Stimulated activated CD4-positive, alpha-beta T cell treated with anti-CD3 and anti-CD28 coated beads, TNF-alpha, amount 100 ng/mL, for 4 hours (primary cell): ENCODE data around the gene TUBGCP3.

Source experiments
- DNase-seq, 3 experiments: peaks; one replicate each; pipeline ENCODE4 v3.0.0-alpha.2; 2020; ENCODE audit warnings: low read depth in 3 of 3

The TUBGCP3 gene

DNA sequence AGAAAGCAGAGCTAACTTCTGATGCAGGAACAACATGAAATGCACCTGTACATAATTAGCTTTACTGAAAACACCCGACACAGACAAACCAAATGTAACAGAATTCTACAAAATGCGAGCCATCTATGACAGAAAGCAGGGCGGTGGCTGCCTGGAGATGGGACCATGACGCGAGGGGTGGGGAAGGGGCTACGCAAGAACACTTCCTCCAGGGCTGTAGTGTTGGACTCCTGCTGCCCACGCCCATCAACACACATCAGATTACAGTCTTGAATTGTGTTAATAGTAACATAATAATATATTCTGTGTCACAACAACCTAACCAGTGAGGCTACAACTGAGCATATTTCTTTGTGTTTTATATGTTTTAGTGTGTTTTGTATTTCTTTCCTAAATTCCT is 108.6 kb downstream of the TUBGCP3 start:
- no peak for DNase-seq

DNA sequence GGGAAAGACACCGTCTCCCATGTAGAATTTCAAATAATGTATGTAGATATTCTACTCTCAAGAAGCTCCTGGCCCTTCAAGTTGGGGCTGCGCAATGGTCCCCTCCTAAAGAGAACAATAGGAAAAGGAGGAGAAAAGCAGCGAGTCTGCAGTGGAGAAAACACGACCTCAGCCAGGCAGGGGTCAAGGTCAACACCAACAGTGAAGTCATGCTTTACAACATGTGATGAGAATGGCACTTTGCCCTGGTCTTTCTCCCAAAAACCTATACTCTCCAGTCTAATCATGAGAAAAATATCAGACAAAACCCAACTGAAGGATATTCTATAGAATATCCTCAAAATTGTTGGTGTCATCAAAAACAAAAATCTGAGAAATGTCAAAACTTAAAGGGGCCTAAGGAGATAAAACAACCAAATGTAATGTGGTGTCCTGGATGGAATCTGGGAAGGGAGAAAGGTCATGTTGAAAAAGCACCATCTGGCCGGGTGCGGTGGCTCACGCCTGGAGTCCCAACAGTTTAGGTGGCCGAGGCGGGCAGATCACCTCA is 110.8 kb downstream of the TUBGCP3 start:
- DNase-seq, result no peak

DNA sequence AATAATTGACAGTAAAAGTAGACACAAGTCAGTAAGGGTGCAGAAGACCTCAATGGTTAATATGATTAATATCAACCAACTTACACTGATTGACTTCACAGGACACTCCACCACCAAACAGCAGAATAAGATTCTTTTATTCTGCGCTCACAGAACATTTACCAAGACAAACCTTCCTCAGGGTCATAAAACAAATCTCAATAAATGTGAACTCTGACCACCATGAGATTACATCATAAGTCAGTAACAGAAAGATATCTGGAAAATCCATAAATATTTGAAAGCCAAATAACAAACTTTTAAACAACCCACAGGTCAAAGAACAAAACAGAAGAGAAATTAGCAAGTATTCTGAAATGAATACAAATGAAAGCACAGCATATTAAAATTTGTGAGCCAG is 112.1 kb downstream of the TUBGCP3 start:
- no peak for DNase-seq

DNA sequence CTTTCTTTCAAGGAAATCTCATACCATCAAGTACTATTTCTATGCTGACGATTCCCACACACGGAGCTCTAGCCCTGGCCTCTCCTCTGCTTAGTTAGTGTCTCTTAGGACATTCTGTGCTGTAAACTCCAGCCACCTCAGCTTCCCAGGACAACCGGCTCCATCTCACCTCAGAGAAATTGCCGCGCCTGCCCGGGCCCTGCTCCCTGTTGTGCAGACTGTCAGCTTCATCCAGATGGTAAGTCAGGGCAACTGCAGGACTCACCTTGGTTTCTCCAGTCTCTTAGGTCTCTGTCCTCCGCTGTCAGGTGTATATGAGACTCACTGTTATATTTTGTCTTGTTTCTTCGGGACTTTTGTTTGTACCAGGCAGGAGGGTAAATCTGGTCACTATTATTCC is 113.1 kb downstream of the TUBGCP3 start:
- no peak for DNase-seq

DNA sequence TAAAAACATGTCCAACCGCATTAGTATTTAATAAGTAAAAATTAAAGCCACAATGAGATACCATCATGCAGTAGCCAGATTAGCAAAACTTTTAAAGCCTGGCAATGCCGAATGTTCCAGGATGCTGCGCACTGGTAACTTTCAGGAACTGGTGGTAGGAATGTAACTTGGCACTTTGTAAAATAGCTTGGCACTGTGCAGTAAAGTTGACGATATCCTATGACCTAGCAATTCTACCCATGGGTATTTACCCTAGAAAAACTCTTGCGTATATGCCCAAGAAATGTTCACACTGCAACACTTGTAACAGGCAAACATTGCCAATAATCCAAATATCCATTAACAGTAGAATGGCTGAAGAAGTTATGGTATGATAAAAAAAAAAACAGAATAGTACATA is 114.1 kb downstream of the TUBGCP3 start:
- DNase-seq, result no peak

DNA sequence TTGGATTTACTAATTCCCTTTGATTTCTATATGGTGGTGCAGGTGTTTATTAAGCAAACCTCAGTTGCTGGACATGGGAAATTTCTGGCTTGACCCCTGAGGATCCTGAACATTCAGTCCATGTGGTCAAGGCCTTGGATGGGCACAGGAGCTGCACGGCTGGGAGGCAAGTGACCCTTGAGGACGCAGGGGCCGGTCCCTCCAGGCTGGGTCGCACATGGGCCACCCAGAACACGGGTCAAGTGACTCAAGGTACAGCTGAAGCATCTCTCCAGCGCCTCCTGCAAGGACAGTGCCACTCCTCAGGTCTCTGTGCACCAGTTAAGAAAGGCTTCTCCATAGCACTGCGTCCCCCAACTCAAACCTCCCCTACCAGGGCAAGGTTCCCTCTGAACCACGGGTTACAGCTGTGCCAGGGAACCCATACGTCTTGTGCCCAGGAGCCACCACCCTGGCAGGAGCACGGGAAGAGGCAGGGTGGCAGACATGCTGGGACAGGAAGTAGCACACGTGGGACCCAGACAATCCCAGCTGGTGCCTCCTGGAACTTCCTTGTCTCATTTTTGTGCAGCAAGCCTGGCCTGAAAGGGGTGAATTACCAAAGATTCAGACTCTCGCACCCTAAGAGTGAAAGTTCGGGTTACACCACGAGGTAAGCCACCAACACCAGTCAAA is 118.7 kb downstream of the TUBGCP3 start:
- no peak for DNase-seq

DNA sequence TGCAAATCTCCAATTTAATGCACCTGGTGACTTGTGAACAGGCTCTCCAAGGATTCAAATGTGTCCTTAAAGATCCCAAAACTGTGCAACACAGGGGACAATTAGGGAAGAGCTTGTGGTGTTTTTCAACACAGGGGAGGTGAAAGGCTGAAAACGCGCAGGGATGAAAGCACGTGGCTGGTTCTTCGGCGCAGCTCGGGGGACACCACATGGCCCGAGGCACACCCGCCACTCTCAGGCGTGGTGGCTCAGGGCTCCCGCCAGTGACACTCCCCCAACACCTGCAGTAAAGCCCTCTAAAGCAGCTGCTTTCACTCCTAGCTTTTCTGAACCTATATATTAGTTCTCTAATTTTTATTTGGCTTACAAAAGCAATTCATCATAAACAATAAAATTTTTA is 119.9 kb downstream of the TUBGCP3 start:
- DNase-seq, result no peak

DNA sequence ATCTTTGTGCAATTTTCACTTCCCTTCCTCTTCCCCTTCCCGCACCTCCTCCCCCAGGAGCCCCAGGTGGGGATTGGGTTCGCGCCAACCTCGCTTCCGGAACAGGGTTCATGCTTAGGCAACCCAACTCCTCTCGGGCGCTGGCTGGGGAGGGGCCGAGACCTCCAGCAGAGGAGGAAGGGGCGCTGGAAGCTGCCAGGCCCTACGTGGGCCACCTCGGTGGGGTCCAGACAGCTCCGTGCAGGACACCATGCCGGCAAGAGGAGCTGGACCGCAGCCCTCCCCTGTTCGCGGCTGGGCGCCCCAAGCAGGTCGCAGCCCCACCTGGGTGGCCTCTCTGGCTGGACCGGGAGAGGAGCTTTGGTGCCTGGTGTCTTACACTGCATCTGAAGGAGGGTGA is 120.7 kb downstream of the TUBGCP3 start:
- no peak for DNase-seq

DNA sequence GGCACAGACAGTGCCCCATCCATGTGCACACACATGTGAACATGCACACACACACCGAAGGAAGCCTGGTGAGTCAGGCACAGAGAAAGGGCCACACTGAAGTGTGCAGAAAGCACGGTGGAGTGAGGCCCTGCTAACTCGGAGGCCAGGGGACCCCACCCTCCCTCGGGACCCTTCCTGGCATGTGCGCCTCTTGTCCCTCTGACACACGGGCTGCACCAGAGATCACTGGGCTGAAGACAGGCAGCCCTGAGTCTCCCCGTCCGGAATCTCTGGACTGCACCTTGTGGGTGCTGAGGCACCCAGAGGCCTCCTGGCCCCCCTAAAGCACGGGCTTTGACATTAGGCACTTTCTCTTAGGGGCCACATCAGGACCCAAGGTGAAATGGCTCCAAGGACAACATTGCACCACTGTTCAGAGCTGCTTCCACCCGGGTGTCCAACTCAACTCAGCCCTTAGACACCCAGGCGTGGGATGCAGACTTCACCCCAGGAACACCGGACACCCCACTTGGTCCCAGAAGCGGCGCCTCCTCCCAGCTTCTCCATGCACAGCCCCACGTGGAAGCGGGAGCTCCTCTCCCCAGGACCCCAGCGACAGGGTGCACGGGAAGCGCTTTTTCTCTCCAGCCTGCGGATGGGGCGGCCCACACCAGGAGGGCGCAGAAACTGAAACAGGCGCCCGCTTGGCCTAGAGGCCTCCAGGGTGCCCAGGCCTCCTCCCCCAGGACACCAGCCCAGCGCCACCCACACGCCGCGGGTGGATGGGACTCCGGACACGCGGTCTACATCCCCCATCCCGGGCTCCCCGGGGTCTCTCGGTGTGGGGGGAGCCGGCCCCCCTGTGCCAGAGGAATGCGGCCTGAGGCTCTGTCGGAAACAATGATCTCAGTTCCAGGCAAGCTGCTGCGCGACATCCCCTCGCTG is 121.6 kb downstream of the TUBGCP3 start:
- no peak for DNase-seq

DNA sequence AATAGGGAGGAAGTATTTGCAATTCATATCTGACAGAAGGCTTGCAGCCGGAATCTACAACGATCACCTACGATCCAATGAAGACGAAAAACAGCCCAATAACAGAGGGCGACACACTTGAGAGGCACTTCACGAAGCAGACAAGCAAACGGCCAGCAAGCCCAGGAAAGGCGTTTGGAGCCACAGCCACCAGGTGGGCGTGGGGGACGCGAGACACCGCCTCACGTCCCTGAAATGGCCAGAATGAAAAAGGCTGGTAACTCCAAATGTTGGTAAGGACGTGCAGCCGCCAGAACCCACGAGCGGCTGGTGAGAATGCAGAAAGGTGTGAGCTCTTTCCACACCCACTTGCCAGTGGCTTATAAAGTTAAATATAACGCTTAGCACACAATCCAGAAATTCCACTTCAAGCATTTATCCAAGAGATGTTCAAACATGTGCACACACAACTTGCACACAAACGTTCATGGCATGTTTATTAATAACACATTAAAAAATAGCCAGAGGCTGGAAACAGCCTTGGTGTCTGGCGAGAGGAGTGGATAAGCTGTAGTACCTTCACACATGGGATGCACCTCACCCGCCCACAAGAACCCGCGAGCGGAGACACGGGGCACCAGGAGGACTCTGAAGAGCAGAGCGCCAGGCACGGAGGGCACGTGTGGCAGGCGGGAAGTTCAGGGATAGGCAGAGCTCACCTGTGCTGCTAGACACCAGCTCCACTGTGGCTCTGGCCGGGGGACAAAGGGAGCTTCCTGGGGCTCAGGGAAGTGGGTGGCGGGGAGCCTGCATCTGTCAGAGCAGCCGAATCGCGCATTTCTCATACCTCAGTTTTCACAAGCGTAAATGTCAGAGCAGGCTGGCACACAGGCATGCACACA is 122.5 kb downstream of the TUBGCP3 start:
- no peak for DNase-seq

DNA sequence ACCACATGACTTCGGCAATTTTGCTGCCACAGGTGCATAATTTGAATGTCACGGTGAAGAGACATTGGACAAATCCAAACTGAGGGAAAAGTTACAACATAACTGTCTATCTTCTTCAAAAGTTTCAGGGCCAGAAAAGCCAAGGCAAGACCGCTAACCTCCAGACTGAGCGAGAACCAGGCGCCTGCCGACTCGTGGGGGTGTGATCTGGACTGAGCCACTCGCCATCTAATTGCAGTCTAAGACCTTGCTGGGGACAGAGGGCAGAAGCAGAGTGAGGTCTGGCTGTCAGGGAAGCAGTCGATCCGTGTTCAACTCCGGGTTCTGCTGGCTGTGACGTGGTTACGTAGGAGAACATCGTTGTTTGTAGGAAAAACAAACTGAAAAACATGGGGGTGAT is 123.2 kb downstream of the TUBGCP3 start:
- no peak for DNase-seq

DNA sequence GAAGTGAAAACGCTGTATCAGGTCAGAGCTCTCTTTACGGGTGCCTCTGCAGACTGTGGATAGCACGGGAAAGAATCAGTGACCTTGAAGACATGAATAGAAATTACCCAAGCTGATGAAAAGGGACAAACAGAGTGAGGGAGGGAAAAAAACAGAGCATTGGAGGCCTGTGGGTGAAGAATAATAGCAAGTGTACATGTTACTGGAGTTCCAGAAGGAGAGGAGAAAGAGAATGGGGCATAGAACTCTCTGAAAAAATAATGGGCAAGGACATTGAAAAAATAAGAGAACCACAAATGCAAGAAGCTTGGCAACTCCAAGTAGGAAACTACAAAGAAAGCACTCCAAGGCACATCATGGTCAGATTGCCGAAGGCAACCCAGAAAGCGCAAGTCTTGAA is 125.5 kb downstream of the TUBGCP3 start:
- DNase-seq, result no peak

DNA sequence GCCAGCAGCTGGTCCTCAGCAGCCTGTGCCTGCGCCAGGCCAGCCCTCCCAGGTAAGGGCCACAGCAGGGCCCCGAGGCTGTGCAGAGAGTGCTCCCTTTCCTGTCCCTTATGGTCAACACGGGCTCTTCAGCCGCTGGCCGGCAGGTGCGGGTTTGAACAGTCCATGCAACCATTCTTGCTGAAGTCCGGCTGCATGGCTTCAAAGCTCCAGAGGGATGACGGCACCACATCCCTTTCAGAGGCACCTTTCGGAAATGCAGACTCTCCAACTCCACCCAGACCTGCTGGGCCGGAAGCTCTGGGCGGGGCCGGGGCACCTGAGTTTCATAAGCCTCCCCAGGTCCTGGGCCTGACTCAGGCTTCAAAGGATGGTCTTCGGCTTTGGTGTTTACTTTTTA is 130.5 kb downstream of the TUBGCP3 start:
- no peak for DNase-seq

DNA sequence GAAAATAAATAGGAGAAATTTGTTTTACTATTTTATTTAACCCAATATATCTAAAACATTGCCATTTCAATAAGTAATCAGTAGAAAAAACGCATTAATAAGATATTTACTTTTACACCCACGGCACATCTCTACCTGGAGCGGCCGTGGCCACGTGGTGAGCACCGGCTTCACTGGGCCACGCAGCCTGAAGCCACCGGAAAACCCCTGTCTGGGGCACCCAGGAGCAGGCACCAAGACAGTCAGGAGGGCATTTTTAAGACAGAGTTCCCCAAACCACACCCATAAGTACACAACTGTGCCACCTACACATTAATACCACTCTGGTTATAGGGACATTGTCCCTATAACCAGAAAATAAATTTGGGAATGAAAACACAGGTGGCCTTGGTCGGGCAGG is 130.9 kb downstream of the TUBGCP3 start:
- DNase-seq, result no peak

DNA sequence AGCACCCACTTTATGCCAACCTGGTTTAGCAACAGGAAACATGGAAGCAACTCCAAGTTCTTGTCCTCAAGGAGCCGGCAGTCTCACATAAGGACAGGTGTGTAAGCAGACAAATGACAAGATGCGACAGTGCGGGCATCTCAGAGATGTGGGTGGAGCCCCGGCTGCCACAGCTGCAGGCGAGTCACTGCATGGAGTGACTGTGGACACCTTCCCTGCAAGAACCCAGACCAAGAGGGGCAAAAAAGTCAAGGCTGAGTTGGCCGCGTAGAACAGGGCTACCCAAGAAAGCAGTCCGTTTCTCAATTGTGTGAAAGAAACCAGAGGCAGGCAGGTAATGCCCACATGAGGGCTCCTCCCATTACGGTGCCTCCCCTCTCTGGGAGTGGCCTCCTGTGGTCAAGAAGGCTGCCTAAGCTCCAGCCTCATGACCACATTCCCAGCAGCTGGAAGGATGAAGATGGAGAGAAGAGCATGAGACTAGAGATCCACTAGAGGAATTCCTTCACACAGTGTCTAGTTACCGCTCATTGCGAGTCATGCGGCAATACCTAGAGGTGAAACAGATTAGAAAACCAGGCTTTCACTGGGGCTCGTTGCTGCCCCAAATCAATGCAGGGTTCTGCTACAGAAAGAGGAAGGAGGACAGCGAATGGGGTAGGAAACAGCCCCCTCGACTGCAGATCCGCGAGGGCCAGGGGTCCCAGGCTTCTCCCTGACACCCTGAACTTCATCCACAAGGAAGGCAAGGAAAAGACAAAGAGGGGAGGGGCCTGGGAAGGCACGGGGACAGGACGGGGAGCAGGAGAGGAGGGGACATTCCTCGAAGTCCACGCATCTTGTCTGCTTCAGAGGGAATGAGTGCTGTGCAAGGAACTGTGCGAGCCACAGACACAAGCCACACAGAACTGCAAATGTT is 131.6 kb downstream of the TUBGCP3 start:
- DNase-seq, result no peak

DNA sequence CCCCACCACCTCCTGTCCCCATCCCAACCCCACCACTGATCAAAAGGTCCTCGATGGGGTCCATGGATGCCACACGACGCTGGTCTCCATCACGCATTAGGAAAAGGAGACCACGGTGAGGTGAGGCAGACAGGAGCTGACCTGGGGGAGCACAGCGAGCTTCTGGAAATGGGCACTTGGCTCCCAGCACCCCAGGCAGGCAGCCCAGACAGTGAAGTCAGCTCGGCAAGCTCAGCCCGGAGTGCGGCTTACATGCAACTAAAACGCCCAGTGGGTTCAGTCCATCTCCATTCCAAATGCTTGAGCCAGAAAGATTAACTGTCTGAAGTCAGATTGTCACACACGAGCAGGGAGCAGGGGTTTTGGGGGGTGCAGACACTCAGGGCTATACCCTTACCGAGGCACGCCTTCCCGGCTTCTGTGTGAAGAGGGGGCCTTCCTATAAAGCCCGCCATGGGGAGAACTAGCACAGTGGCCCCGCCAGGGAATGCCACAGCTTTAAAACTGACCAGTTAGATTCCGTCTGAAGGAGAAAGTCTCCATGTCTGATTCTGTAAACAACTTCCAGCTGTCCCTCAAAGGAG is 132.4 kb downstream of the TUBGCP3 start:
- DNase-seq, result no peak

DNA sequence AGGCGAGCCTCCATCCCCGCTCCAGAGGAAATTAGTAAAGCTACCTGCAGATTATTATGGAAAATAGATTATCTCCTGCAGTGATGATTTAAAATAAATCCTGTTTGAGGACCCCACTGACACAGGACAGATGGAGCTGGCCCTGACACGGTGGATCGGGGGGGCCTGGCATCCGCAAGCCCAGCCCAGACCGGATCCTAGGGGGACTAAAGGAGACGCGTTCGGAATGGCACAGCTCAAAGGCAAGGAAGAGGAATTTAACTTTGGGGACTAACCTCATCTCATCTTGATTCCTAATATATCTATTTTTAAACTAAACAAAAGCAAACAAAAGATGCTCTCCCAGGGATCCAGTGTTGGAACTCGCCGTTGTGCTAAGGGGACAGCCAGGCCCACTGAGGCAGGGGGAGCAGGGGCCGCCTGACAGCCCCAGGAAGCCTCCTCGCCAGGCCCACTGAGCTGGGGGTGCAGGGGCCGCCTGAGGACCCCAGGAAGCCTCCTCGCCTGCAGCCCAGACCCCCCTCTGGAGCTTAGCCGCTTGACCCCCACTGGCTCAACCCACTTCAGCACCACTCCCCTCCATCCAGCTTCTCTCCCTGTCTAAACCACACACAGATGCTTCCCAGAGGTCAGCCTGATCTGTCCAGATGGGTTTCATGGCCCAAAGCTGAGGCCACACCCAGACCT is 133.2 kb downstream of the TUBGCP3 start:
- no peak for DNase-seq

DNA sequence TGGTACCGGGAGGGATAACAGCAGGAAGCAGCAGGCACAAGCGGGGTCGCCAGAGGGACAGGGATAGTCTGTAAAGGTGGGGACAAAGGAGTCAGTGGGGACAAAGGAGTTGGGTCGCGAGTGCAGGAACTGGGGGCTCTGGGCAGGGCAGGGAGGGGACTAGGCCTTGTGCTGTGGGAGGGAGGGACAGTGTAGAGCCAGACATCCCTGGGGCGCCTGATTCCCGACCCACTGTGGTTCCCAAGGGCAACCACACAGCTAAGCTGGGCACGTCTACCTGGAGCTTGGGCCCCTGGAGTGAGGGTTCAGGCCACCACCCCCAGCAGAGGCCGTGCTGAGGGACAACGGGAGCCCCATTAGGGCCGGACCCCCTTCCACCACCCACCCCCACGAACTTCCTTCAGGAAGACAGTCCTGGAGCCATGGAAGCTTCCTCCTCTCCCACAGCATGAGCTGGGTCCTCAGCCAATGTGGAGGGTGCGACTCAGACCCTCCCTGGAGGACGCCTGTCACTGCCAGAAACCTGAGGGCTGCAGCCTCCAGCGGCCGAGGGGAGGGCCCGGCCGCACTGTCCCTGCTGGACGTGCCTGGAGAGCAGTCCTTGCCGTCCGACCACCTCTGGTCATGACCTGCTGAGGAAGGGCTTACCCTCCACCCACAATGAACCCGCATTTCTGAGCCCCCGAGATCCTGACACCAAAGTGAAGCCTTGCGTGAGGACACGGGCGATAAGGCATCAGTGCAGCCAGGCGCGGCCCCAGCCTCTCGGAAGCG is 133.9 kb downstream of the TUBGCP3 start:
- DNase-seq, result no peak

DNA sequence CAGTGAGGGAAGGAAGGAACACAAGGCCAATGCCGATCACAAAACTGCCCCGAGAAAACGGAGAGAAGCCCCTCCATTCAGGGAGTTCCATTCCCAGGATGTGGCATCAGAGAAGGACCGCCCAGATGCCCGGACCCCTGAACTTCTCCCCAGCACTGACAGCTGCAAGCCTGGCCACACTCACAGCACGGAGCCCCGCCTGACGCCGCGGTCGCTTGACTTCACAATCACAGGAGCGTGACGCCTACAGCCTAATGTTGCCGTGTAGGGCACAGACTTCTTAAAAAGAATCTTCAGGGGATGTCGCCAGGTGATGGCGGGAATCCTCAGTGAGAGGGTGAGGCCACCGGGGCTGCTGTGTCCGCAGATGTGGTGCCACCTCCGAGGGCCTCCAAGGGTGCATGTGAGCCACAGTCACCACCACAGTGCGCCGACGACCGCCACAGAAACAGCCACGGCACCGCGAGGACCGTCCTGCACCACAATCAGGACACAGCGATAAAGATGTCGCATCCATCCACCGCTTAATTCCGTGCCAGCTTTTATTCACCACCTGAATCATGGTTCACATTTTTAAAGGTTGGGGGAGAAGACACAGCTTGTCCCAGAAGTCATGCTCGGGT is 134.6 kb downstream of the TUBGCP3 start:
- no peak for DNase-seq
